PC-3 (cell line): ENCODE data around the gene CREG2.

Experiments
- EZH2 ChIP-seq: fragments of 300-600 bp; sonication (generic); IDR thresholded peaks from one replicate; pipeline ENCODE4 v1.6.1; 2017; ENCODE audit warnings: antibody characterized with exemption, mild to moderate bottlenecking, low read length; ENCODE audit not compliant: unreplicated experiment
- EZH2phosphoT487 ChIP-seq: fragments of 300-600 bp; sonication (generic); IDR thresholded peaks from 2 replicates; pipeline ENCODE4 v1.6.1; 2018; ENCODE audit warnings: mild to moderate bottlenecking, antibody characterized with exemption, low read length, borderline replicate concordance
- TF ChIP-seq, protein P1 (sequence below): fragments of 300-600 bp; sonication (generic); conservative IDR thresholded peaks from 2 replicates; pipeline ENCODE4 v1.5.1; 2017; ENCODE audit warnings: antibody characterized with exemption, low read depth, mild to moderate bottlenecking, low read length

DNA sequence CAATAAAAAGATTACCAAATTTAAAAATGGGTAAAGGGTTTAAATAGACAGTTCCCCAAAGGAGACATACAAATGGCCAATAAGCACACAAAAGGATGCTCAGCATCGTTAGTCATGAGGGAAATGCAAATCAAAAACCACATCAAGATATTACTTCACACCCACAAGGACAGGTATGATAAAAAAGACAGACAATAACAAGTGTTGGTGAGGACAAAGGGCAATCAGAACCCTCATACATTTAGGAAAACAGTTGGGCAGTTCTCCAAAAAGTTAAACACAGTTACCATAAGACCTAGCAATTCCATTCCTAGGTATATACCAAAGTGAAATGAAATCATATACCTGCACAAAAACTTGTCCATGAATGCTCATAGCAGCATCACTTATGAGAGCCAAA is 14.5 kb downstream of the CREG2 start:
- TF ChIP-seq, protein P1, sequence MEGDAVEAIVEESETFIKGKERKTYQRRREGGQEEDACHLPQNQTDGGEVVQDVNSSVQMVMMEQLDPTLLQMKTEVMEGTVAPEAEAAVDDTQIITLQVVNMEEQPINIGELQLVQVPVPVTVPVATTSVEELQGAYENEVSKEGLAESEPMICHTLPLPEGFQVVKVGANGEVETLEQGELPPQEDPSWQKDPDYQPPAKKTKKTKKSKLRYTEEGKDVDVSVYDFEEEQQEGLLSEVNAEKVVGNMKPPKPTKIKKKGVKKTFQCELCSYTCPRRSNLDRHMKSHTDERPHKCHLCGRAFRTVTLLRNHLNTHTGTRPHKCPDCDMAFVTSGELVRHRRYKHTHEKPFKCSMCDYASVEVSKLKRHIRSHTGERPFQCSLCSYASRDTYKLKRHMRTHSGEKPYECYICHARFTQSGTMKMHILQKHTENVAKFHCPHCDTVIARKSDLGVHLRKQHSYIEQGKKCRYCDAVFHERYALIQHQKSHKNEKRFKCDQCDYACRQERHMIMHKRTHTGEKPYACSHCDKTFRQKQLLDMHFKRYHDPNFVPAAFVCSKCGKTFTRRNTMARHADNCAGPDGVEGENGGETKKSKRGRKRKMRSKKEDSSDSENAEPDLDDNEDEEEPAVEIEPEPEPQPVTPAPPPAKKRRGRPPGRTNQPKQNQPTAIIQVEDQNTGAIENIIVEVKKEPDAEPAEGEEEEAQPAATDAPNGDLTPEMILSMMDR = no peak
- no peak for TF ChIP-seq EZH2
- TF ChIP-seq EZH2phosphoT487 = no peak
